Stimulated activated CD8-positive, alpha-beta memory T cell treated with anti-CD3 and anti-CD28 coated beads, Interleukin-15, amount 100 ng/mL, for 24 hours (primary cell): ENCODE data around the gene ABI3BP.

Source experiments
- DNase-seq: peaks from one replicate; pipeline ENCODE4 v3.0.0-alpha.2; 2020; ENCODE audit warnings: low read depth

Gene ABI3BP

DNA sequence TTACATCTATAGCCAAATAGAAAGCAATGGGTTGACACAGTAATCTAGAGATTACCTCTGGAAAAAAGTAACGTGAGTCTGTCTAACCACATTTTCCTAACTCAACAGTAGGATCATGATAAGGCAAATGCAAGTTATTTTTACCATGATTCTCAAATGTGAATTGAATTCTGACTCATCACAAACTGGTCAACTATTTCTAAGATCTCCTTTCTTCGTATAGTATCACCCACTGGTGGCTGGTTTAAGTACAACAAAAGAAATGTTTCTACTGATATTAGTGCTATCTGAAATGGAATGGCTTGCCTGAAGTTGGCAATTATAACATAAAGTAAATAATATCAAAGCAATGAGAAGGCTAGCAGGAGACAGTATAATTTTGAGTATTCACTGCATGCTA lies 102.2 kb downstream of the ABI3BP start:
- no peak for DNase-seq

- DNase-seq = no peak
Measured at GRCh38 chr3:100888881-100889280, 104.3 kb downstream of the ABI3BP start.

- no peak for DNase-seq
Measured at GRCh38 chr3:100882571-100882984, 110.6 kb downstream of the ABI3BP start.

- DNase-seq = no peak
Measured at GRCh38 chr3:100880845-100881244, 112.4 kb downstream of the ABI3BP start.

DNA sequence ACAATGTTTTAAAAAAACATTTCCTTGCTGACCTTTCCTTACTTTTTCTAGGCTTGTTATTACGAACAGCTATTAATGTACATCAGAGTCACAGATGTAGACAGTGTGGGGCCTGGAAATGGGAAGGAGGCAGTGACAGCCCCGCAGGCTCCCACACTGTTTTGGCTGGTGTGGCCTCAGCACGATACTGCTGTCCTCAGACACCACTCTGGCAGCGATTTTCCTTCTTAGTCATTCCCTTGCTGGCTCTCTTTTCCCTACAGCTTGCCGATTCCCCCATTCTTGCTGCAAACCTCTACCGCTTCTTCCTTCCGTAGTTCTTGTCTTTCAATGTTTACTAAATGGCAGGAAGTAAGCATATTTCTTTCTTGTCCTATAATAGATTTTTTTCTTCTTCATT lies 113.1 kb downstream of the ABI3BP start:
- DNase-seq = no peak

DNA sequence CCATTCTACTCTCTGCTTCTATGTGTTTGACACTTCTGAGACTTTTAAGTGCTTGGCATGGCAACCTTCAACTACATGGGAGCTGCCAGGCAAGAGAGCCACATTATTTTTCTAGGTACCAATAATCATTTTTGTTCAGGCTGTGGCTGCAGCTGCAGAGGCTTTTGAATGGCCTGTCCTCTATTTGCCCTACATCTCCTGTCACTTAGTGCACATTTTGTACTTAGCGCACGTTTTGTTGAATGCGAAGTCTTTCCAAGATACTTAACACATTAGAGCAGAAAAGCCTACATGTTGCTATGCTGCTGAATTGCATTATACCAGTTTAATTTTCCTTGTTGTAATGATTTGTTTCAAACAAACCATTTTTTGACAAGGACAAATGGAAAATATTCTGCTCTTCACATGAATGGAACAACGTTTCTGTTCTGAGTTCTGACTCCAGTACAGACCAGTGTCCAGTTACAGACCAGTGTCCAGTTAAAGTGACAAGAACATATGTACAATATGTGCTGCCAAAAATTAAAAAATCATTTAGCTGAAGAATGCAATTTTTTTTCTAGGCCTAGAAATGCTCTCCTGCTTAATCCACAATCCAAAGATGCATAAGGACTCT lies 113.9 kb downstream of the ABI3BP start:
- DNase-seq = no peak

DNA sequence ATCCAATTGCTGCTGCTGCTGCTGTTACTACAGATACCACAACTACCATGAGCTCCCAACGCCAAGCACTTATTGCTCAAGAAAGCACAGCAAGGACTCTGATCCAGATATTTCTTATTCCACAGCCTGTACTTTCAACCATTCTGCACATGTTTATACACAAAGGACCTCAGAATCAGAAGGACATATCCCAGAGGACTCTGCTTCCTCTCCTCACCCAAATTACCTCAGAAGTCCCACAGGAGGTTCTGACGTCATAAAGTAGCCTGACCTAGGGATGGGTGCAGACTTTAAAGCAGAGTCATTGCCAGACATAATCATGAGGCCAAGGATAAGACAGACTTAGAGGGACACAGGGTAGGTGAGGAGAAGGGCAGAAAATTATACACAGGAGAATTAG lies 115.9 kb downstream of the ABI3BP start:
- no peak for DNase-seq

DNA sequence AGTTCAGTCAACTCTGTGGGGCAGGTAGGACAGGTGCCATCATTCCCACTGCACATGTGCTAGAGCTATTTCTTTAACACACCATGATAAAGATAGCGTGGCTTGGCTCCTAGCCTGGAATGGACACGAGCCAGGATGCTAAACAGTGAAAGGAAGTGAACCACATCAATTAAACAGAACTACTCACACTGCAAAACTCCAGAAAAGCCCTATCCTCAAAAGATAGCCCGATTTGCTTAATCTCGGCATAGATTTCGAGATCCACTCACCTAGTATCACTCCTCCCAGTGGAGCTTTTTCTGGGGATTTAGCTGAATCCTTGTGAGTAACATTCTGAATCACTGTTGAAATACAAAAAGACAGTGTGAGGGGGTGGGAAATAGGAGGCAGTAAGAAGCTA lies 118.0 kb downstream of the ABI3BP start:
- no peak for DNase-seq

GRCh38 chr3:100873611-100874010 lies 119.6 kb downstream of the ABI3BP start:
- DNase-seq = no peak

GRCh38 chr3:100871306-100871705 lies 121.9 kb downstream of the ABI3BP start:
- DNase-seq = no peak

- no peak for DNase-seq
Measured at GRCh38 chr3:100869787-100870186, 123.4 kb downstream of the ABI3BP start.

DNA sequence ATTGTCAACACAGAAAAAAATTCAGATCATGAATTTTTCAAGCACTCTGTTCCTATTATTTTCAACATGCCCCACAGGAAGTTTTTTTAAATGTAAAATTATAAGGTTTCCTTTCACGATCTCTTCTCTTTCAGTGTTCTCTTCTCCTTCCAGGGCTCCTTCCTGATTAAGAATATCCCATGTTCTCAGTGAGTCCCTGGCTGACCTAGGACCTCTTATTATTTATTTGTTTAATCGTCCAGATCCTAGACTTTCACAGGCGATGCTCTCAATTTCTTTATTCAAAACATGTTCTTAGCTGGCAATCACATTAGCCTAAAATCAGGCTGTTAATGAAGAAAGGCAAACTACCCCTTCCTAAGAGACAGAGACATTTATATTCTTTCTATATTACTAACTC lies 124.3 kb downstream of the ABI3BP start:
- no peak for DNase-seq

- DNase-seq = no peak
Measured at GRCh38 chr3:100868096-100868495, 125.1 kb downstream of the ABI3BP start.

DNA sequence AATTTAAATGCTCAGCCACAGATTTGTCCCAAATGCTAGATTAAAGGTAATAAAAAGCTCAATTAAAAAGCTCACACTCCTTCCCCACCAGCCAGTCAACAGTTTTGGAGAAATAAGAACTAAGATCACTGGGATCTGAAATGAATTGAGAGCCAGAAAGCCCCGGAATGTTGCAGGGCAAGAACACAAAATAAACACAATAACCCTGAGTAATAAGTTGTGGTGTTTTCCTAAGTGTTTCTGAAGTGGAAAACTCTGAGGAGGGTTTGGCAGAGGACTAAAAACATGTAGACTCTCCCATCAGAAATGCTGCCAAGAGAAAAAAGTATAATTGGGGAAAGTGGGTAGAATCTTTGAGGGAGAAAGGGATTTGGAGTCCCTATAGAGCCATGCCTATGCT lies 127.8 kb downstream of the ABI3BP start:
- DNase-seq = no peak

GRCh38 chr3:100864471-100865250 lies 128.6 kb downstream of the ABI3BP start:
- DNase-seq = no peak

GRCh38 chr3:100857863-100858262 lies 135.4 kb downstream of the ABI3BP start:
- DNase-seq = no peak

GRCh38 chr3:100856821-100857220 lies 136.4 kb downstream of the ABI3BP start:
- DNase-seq = no peak

DNA sequence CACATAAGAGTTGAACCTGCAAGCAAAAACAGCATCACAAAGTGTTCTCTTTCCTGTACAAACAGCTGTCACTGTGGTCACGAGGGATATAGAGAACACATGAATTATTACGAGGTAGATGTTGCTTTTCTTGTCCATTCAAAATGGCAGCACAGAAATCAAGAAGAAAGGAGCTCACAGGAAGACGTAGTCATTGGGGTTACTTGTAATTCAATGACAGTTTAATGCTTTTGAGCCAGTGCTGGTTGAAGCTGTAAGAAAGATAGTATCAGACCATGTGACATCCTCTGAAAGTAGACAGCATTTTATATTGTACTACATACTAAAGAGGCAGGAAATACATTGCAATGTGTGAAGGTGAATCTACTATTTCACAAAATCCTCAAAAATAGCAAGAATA lies 140.4 kb downstream of the ABI3BP start:
- no peak for DNase-seq

DNA sequence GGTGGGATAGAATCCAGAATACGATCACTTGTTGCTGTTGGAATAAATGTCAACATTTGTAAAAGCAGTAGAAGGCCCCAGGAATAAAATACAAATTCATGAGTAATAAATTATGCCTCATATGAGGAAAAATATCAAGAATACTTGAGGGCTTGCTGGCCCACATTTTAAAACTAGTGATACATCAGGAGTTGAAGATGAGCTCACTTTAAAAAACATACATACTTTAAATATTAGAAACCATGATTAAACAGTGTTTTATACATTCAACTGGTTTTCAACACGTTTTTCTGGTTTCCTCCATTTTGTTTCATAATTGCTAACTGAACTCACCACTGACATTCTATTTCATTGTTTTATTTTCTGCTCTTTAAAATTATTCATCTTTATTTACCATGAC lies 142.5 kb downstream of the ABI3BP start:
- no peak for DNase-seq

- DNase-seq = no peak
Measured at GRCh38 chr3:100850156-100850555, 143.1 kb downstream of the ABI3BP start.

DNA sequence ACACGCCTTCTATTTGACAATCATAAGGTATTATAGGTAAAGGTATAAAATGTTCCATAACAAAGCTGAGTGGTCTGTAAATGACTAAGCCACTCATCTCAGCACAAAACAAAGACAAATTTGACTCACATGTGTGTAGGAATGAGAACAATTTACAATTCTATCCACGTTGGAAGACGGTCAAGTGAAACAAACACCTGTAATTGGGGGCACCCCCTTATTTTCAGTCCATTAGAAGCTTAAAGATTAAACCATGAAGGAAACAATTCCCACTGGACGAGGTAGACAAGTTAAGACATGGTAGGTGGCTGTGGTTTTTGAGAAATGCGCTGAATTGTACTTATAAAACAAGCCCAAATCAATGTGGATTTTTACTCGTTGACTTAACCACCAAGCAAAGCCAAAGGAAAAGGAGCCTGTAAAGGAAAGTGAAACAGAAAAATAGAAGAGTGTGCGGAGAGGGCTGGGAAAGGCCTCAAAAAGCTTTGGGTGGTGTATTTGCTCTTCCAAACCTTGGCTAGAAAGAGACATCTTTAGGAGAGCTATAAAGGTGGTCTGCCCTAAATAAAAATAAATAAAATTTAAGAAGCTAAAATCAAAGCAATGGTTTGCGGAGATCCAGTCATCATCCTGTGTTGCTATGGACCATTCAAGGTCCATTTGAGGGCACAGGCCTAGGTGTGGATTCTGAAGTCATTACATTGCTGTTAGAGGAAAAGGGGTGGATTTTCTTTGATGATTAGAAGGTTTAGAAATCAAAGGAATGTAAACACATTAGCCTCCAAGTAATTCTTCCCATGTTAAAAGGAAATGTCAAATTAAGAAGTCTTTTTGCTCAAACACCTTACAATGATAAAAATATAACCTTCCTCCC lies 148.9 kb downstream of the ABI3BP start:
- no peak for DNase-seq

- DNase-seq = no peak
Measured at GRCh38 chr3:100838157-100838556, 155.1 kb downstream of the ABI3BP start.

DNA sequence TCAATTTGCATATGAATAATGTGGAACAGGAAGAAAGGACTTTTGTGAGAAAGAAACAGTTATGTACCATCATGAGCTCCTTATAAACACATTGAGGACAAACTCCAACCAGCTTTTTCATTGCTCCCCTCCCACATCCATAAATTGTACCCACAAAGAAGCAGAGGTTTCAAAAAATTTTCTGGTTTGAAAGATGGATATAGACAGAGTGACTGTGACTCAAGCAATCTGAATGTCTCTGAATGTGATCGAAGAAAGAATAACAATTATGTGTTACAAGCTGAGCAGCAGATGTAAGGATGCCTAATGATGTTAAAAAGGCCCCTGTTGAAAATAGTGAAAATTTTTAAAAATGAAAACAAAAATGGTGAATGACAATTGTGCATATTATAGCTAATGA lies 156.6 kb downstream of the ABI3BP start:
- no peak for DNase-seq
